GM19468 (cell line): ENCODE measurements around the gene MRPL37.
"Not testable (repeated sequence)": the region's sequence is repeated elsewhere in the genome, so short reads cannot be mapped to it uniquely, and the experiment has no call there.

Experiments used
- ATAC-seq: cut with Tn5 transposase; IDR thresholded peaks from one replicate; pipeline ENCODE4 v1.9.1; 2021; ENCODE audit warnings: mild to moderate bottlenecking, moderate library complexity, moderate number of reproducible peaks; ENCODE audit not compliant: unreplicated experiment; ENCODE audit errors: extremely low read depth

Gene MRPL37

GRCh38 chr1:54171606-54172005, 28.4 kb upstream of the MRPL37 start:
- no peak for ATAC-seq

- ATAC-seq = no peak
These were observed 27.1 kb upstream of the MRPL37 start for GRCh38 chr1:54172614-54173599.

GRCh38 chr1:54173681-54174080, 26.3 kb upstream of the MRPL37 start:
- no peak for ATAC-seq

- ATAC-seq = no peak
These were observed 25.9 kb upstream of the MRPL37 start for GRCh38 chr1:54174106-54174505.

- no peak for ATAC-seq
These were observed 23.2 kb upstream of the MRPL37 start for GRCh38 chr1:54176621-54177327.

GRCh38 chr1:54177726-54178125, 22.2 kb upstream of the MRPL37 start:
- ATAC-seq = no peak

GRCh38 chr1:54178296-54179070, 21.5 kb upstream of the MRPL37 start:
- ATAC-seq = no peak

GRCh38 chr1:54180701-54181360, 19.1 kb upstream of the MRPL37 start:
- no peak for ATAC-seq

- ATAC-seq = no peak
These were observed 13.9 kb upstream of the MRPL37 start for GRCh38 chr1:54186056-54186455.

GRCh38 chr1:54188291-54188690, 11.7 kb upstream of the MRPL37 start:
- ATAC-seq = no peak

GRCh38 chr1:54190526-54190925, 9.4 kb upstream of the MRPL37 start:
- no peak for ATAC-seq

- no peak for ATAC-seq
These were observed 8.4 kb upstream of the MRPL37 start for GRCh38 chr1:54191525-54191924.

- no peak for ATAC-seq
These were observed 6.5 kb upstream of the MRPL37 start for GRCh38 chr1:54193453-54193852.

GRCh38 chr1:54199151-54199764, 709 bp upstream of the MRPL37 start:
- no peak for ATAC-seq

GRCh38 chr1:54200519-54200997, 591 bp downstream of the MRPL37 start:
- no peak for ATAC-seq

- ATAC-seq = no peak
These were observed 4.2 kb downstream of the MRPL37 start for GRCh38 chr1:54204199-54204598.

- no peak for ATAC-seq
These were observed 7.3 kb downstream of the MRPL37 start for GRCh38 chr1:54207287-54207686.

- not testable (repeated sequence) for ATAC-seq
These were observed 7.9 kb downstream of the MRPL37 start for GRCh38 chr1:54207896-54208295.

- no peak for ATAC-seq
These were observed 12.9 kb downstream of the MRPL37 start for GRCh38 chr1:54212872-54213271.
